ENCODE measurements around the gene PLCL2. TPM values are rescaled to one million over a fixed set of nuclear protein-coding genes. Genes with fewer than 3 reads are reported as not detected.

Gene PLCL2
- total RNA-seq, 1 experiment from 2014 or later = 32.1 TPM

DNA sequence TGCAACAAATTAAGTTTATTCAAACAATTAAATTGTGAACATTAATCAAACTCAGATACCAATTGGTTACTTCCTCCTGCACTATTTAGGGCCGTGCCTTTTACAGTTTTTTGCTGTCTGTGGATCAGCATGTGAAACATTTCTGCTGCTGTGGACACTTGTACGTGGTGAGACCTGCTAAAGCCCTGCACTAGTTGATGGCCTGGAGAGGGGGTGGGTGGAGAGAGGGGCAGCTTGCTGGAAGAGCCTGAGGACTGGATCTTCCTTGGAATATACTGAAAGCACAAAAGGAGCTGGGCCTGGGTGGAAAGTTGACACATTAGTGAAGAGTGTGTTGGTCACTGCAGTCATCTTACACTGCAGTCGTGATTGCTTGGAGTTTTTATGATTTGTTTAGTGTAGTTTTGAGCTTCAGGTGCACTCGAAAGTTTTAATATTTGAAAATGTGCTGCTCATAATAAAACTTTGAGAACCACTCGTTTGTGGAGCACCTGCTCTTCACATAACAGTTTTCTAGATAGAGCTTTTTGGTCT lies 11.4 kb downstream of the PLCL2 start:
- Histone ChIP-seq H2AFZ (ENCODE audit: low read length) (no peak overlapping the region), H4K8ac (replicated peaks; ENCODE audit: insufficient read length, low read depth, low read length) (no peak overlapping the region), H3K27ac (ENCODE audit: insufficient read length, low read depth, low read length) (no peak overlapping the region), H4K5ac (ENCODE audit: insufficient read length, low read depth, low read length) (no peak overlapping the region), H2BK12ac (ENCODE audit: insufficient read length, low read depth, low read length) (no peak overlapping the region), H3K27me3 (ENCODE audit: insufficient read depth, low read length) (no peaks in the 10 kb centered on the region), H3K23me2 (ENCODE audit: insufficient read length, low read depth, low read length, poor library complexity, severe bottlenecking) (no peaks in the 10 kb centered on the region), H3K56ac (ENCODE audit: insufficient read length, low read depth, low read length) (no peak overlapping the region), H4K91ac (ENCODE audit: insufficient read length, low read depth, low read length) (no peak overlapping the region), H3K23ac (ENCODE audit: insufficient read length, low read depth, low read length) (no peak overlapping the region), H2BK120ac (ENCODE audit: low read depth, low read length, poor library complexity, severe bottlenecking) (no peak overlapping the region), H3K79me2 (ENCODE audit: insufficient read depth, low read length) (no peaks in the 10 kb centered on the region), H3K9ac (ENCODE audit: extremely low read depth, insufficient read length, low read length) (no peak overlapping the region), H3K4ac (ENCODE audit: low read depth, low read length) (no peak overlapping the region), H3T11ph (ENCODE audit: low read length) (no peak overlapping the region), H3K4me2 (ENCODE audit: insufficient read depth, insufficient read length, low read length) (no peak overlapping the region), H4K20me1 (ENCODE audit: control insufficient read depth, insufficient read depth, insufficient read length) (no peaks in the 10 kb centered on the region), H2BK5ac (ENCODE audit: insufficient read length, low read length) (no peak overlapping the region), H2AK5ac (ENCODE audit: insufficient read length, low read length) (no peak overlapping the region), H3K18ac (ENCODE audit: insufficient read length, low read depth, low read length) (no peak overlapping the region), H2BK15ac (ENCODE audit: low read depth, low read length) (no peak overlapping the region), H3K79me1 (ENCODE audit: insufficient read depth, low read depth, low read length, poor library complexity, severe bottlenecking) (no peaks in the 10 kb centered on the region), H3K4me1 (ENCODE audit: insufficient read depth, low read length) (no peaks in the 10 kb centered on the region; the same call in 1 of the 2 replicates), H3K14ac (ENCODE audit: insufficient read depth, low read length) (no peak overlapping the region), H3K9me3 (ENCODE audit: control insufficient read depth, low read depth, low read length) (no peaks in the 10 kb centered on the region), H2BK20ac (ENCODE audit: low read depth, low read length, poor library complexity, severe bottlenecking) (no peak overlapping the region)
- Mint-ChIP-seq H3K9me3 (no peaks in the 10 kb centered on the region), H3K27ac (no peak overlapping the region), H3K27me3 (ENCODE audit: low read depth) (no peaks in the 10 kb centered on the region), H3K4me1 (peaks cover 52 to 54% of the 10 kb centered on the region in 2 experiments), H3K4me3 (no peak overlapping the region), H3K36me3 (ENCODE audit: insufficient read depth in 1 of 3, low read depth in 3 of 3) (peaks cover 0 to 6% (median 2%) of the 10 kb centered on the region in 3 experiments; a peak in 4 of 7 replicates)
- no CpG with 5 or more reads among the region's 5 CpGs for WGBS (ENCODE audit: extremely low coverage, insufficient read length, low lambda C conversion rate)
- no peak for TF ChIP-seq CTCF (conservative IDR thresholded peaks at IDR 0.05)
- DNase-seq = no peak
